D721Med (cell line): ENCODE data around the gene ZFPM1.

ENCODE experiments used
- DNase-seq: peaks from one replicate; pipeline ENCODE4 v3.0.0; 2011; ENCODE audit warnings: low spot score; ENCODE audit not compliant: insufficient read length
- FAIRE-seq: peaks from 2 replicates; lab custom pipeline; 2011; peaks lifted over from hg19 to GRCh38; lab: Jason Lieb, UNC
- CTCF ChIP-seq: IDR thresholded peaks from 2 replicates; pipeline ENCODE4 v1.5.1; 2012; ENCODE audit warnings: mild to moderate bottlenecking, control low read depth; ENCODE audit not compliant: insufficient read depth; ENCODE audit errors: missing control alignments

Gene ZFPM1

GRCh38 chr16:88550246-88550661 lies 97.2 kb downstream of the ZFPM1 start:
- DNase-seq (no peak), FAIRE-seq (no peak)
- no peak for TF ChIP-seq CTCF

GRCh38 chr16:88552166-88552565 lies 99.1 kb downstream of the ZFPM1 start:
- FAIRE-seq (no peak), DNase-seq (no peak)
- TF ChIP-seq CTCF, result no peak

GRCh38 chr16:88552815-88553214 lies 99.7 kb downstream of the ZFPM1 start:
- FAIRE-seq, result no peak
- no peak for DNase-seq
- TF ChIP-seq CTCF, result no peak

- DNase-seq, result no peak
- no peak for TF ChIP-seq CTCF
- no peak for FAIRE-seq
These were observed 100.7 kb downstream of the ZFPM1 start for GRCh38 chr16:88553739-88554138.

- FAIRE-seq (no peak), DNase-seq (no peak)
These were observed 101.7 kb downstream of the ZFPM1 start for GRCh38 chr16:88554711-88555264.

GRCh38 chr16:88556294-88556988 lies 103.4 kb downstream of the ZFPM1 start:
- TF ChIP-seq CTCF, result no peak
- DNase-seq (no peak), FAIRE-seq (no peak)

More at GRCh38 chr16:88554711-88555264, 101.7 kb downstream of the ZFPM1 start:
- no peak for TF ChIP-seq CTCF
